Sigmoid colon (tissue), 7 donors: ENCODE results near the gene BPIFB4. TPM values are rescaled to one million over a fixed set of nuclear protein-coding genes. Genes with fewer than 3 reads are reported as not detected.

ENCODE experiments used
- DNase-seq: peaks from one replicate; pipeline ENCODE4 v3.0.0-alpha.2; 2019
- H3K27ac ChIP-seq, 4 donors: fragments of 200-600 bp; sonication (generic); one replicate each; pipeline ENCODE4 v1.5.1; 2016 to 2019; ENCODE audit warnings: mild to moderate bottlenecking in 1 of 4
- H3K27me3 ChIP-seq, 3 donors: fragments of 200-600 bp; sonication (generic); one replicate each; pipeline ENCODE4 v1.5.1; 2019; ENCODE audit warnings: mild to moderate bottlenecking in 1 of 3
- H3K36me3 ChIP-seq, 4 donors: fragments of 200-600 bp; sonication (generic); one replicate each; pipeline ENCODE4 v1.5.1; 2016 to 2019
- H3K4me1 ChIP-seq, 4 donors: fragments of 200-600 bp; sonication (generic); one replicate each; pipeline ENCODE4 v1.5.1; 2017 to 2019
- H3K4me3 ChIP-seq, 4 donors: fragments of 200-600 bp; sonication (generic); one replicate each; pipeline ENCODE4 v1.5.1; 2017 to 2019; ENCODE audit warnings: mild to moderate bottlenecking in 2 of 4, moderate library complexity in 1 of 4
- H3K9me3 ChIP-seq, 4 donors: fragments of 200-600 bp in 3 of 4; sonication (generic) in 3 of 4; one replicate each; pipeline versions ENCODE4 v1.5.1 to v1.6.1; 2013 to 2019
- EP300 ChIP-seq, 4 donors: sonication (generic); formaldehyde crosslinking; IDR thresholded peaks; one replicate each; pipeline ENCODE4 v1.6.1; 2017; ENCODE audit warnings: antibody characterized with exemption in 4 of 4
- POLR2A ChIP-seq, 2 donors: fragments of 450-650 bp; IDR thresholded peaks; one replicate each; pipeline ENCODE4 v1.6.1; 2016; ENCODE audit warnings: antibody characterized with exemption in 2 of 2, mild to moderate bottlenecking in 2 of 2, moderate library complexity in 2 of 2
- POLR2AphosphoS5 ChIP-seq, 4 donors: sonication (generic); formaldehyde crosslinking; IDR thresholded peaks; one replicate each; pipeline ENCODE4 v1.6.1; 2017; ENCODE audit warnings: antibody characterized with exemption in 4 of 4
- WGBS, 2 donors: extraction: QIAGEN DNeasy Blood & Tissue Kit; methylation state at CpG; one replicate each; pipeline ENCODE4 v1.1.7; 2013; 5-methylcytosine and 5-hydroxymethylcytosine counted together
- intact Hi-C: fragments of 100-400 bp; cut with DNase I; formaldehyde crosslinking; loops from one replicate; pipeline ENCODE4 v1.15.1; 2023
- polyA plus RNA-seq, 3 donors: library from polyadenylated mRNA; stranded (reverse); fragments of 200-250 nt; gene quantifications; one replicate each; pipeline ENCODE4 v1.2.3, GENCODE V29; 2013
- total RNA-seq, 4 donors: library from RNA; depleted of rRNA; stranded (reverse); fragments of >200 nt; gene quantifications; one replicate each; pipeline ENCODE4 v1.1.0, GENCODE V29; 2016
- TF ChIP-seq, protein P1 (sequence below), 4 experiments: fragments of 450-650 bp in 3 of 4; fragments of 200-600 bp in 1 of 4; IDR thresholded peaks; one replicate each; pipeline ENCODE4 v1.5.1; 2016 to 2019; ENCODE audit warnings: antibody characterized with exemption in 4 of 4, mild to moderate bottlenecking in 3 of 4, moderate library complexity in 2 of 4
- donor health status: healthy with polysubstance abuse.
- donor health status: Bipolar disorder and iron deficiency.
- donor health status: healthy.

BPIFB4 gene
- total and polyA plus RNA-seq, 7 donors = not detected

DNA sequence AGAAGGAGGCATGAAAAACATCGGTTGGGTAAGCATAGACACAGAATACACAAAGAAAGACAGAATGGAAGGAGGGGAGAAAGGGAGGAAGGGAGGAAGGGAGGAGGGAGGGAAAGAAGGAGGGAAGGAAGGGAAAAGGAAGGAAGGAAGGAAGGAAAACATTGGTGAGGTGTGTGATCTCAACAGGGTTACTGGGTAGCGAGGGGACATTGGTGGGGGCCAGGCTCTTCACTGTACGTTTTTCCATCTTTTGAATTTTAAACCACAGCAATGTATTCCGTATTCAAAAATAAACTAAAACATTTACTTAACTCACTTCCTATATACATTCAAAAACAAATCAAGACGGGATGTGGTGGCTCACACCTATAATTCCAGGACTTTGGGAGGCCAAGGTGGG is 67.9 kb downstream of the BPIFB4 start:
- no peak for DNase-seq
- intact Hi-C loops = no loop called here
- H3K36me3 ChIP-seq = no peaks in the 10 kb centered on the region
- WGBS, 2 donors = 83 to 84% methylated on average over 5 of the region's 5 CpGs
- H3K4me3 ChIP-seq = no peak overlapping the region
- H3K27ac ChIP-seq = no peak overlapping the region
- H3K4me1 ChIP-seq = no peaks in the 10 kb centered on the region
- H3K27me3 ChIP-seq = peaks cover 0 to 24% (median 0%) of the 10 kb centered on the region in 3 donors
- TF ChIP-seq POLR2AphosphoS5 (IDR thresholded peaks at IDR 0.05) (no peak), POLR2A (IDR thresholded peaks at IDR 0.05) (no peak), EP300 (IDR thresholded peaks at IDR 0.05) (no peak)
- TF ChIP-seq, protein P1, sequence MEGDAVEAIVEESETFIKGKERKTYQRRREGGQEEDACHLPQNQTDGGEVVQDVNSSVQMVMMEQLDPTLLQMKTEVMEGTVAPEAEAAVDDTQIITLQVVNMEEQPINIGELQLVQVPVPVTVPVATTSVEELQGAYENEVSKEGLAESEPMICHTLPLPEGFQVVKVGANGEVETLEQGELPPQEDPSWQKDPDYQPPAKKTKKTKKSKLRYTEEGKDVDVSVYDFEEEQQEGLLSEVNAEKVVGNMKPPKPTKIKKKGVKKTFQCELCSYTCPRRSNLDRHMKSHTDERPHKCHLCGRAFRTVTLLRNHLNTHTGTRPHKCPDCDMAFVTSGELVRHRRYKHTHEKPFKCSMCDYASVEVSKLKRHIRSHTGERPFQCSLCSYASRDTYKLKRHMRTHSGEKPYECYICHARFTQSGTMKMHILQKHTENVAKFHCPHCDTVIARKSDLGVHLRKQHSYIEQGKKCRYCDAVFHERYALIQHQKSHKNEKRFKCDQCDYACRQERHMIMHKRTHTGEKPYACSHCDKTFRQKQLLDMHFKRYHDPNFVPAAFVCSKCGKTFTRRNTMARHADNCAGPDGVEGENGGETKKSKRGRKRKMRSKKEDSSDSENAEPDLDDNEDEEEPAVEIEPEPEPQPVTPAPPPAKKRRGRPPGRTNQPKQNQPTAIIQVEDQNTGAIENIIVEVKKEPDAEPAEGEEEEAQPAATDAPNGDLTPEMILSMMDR (IDR thresholded peaks at IDR 0.05) = no peak
- H3K9me3 ChIP-seq = peaks cover 0 to 3% (median 0%) of the 10 kb centered on the region in 4 donors

DNA sequence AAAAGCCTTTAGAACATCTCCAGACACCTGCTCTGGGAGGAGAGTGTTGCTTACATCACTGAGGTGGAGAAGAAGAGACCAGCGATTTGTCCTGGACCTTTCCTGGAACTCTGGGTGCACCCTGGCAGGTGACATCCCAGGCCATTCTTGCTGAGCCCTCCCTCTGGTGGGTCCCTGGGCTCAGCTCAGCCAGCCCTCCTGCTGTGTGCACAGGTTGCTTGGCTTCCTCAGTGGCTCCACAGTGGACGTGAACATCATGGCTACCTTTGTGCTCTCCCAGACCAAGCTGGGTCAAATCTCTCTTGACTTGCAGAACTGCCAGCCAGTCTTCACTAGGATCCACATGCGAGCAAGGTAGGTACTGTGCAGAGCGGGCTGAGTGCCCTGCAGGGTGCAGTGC is 68.6 kb downstream of the BPIFB4 start:
- Histone ChIP-seq H3K27ac (no peak overlapping the region), H3K9me3 (peaks cover 0 to 2% (median 0%) of the 10 kb centered on the region in 4 donors), H3K4me1 (no peaks in the 10 kb centered on the region), H3K36me3 (no peaks in the 10 kb centered on the region), H3K4me3 (no peak overlapping the region), H3K27me3 (peaks cover 0 to 24% (median 0%) of the 10 kb centered on the region in 3 donors)
- TF ChIP-seq EP300 (IDR thresholded peaks at IDR 0.05) = no peak
- TF ChIP-seq POLR2AphosphoS5 (IDR thresholded peaks at IDR 0.05) = no peak
- TF ChIP-seq POLR2A (IDR thresholded peaks at IDR 0.05) = no peak
- TF ChIP-seq, protein P1 (IDR thresholded peaks at IDR 0.05) = no peak
- intact Hi-C loops = no loop called here
- no peak for DNase-seq
- WGBS, 2 donors = 82 to 89% methylated on average over 4 of the region's 4 CpGs

DNA sequence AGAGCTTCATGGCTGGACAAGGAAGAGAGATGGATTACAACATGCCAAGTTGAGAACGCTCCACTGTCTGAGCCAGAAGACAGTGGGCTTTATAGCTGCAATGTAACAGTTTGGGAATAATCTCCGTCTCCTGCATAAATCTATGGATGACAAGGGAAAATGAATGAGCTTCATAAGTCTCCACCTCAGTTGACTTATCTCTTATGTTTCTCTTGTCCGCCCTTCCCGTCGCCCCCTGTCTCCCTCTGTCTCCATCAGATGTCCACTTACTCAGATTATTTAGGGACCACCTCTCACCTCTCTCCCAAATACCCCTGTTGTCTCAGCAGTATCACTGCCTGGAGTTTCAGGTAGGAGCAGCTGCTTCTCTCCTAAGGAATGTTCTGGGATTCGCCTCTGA is 74.8 kb downstream of the BPIFB4 start:
- Histone ChIP-seq H3K27ac (no peak overlapping the region), H3K27me3 (peaks cover 0 to 5% (median 3%) of the 10 kb centered on the region in 3 donors), H3K4me3 (no peak overlapping the region), H3K9me3 (no peaks in the 10 kb centered on the region), H3K4me1 (no peaks in the 10 kb centered on the region), H3K36me3 (no peaks in the 10 kb centered on the region)
- intact Hi-C loops = no loop called here
- DNase-seq = no peak
- TF ChIP-seq POLR2A (IDR thresholded peaks at IDR 0.05) (no peak), POLR2AphosphoS5 (IDR thresholded peaks at IDR 0.05) (no peak), EP300 (IDR thresholded peaks at IDR 0.05) (no peak)
- TF ChIP-seq, protein P1 (IDR thresholded peaks at IDR 0.05) = no peak
- 85 to 90% methylated on average over 6 of the region's 6 CpGs for WGBS, 2 donors

DNA sequence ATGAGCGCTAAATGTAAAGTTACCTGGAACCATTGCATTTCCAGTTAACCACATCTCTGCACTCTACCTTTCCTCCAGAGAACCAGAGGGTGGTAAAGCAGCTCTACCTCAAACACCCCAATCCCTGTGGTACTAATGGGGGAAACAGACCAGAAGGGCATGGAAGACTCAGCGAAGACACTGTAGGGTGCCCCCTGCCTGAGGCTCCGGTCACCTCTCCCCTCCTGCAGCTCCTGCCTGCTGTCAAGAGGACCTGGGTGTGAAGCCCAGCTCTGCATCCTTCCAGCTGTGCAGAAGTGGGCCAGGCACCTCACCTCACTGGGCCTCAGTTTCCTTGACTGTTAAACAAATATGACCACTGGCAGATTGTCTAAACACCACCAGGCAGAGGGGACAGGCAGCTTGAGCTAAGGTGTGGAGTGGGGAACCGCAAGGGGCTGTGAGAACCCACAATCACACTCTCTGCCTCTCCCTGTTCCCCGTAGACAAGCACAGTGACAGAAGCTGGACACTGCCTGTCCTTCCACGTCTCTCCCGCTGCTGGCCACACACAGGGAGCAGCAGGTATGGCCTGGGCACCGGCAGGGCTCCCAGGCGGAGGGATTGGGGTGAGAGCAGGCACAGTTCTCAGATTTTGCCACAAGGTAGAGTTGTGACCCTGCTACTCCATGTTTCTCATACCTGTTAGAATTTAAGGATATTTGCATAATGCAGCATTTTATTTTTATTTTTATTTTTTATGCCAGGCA is 79.4 kb downstream of the BPIFB4 start:
- Histone ChIP-seq H3K27me3 (peaks cover 0 to 5% (median 3%) of the 10 kb centered on the region in 3 donors), H3K36me3 (no peaks in the 10 kb centered on the region), H3K9me3 (no peaks in the 10 kb centered on the region), H3K4me1 (no peaks in the 10 kb centered on the region), H3K27ac (no peak overlapping the region), H3K4me3 (no peak overlapping the region)
- 80 to 83% methylated on average over 9 of the region's 9 CpGs for WGBS, 2 donors
- TF ChIP-seq POLR2A (IDR thresholded peaks at IDR 0.05) (no peak), EP300 (IDR thresholded peaks at IDR 0.05) (no peak), POLR2AphosphoS5 (IDR thresholded peaks at IDR 0.05) (no peak)
- TF ChIP-seq, protein P1 (IDR thresholded peaks at IDR 0.05) = no peak
- DNase-seq = no peak
- intact Hi-C loops = no loop called here
